Umbilical cord (tissue), 2 donors: ENCODE data around the gene LTBP2. TPM values are rescaled to one million over a fixed set of nuclear protein-coding genes. Genes with fewer than 3 reads are reported as not detected.

Source experiments
- DNase-seq: peaks from one replicate; pipeline ENCODE4 v3.0.0-alpha.2; 2015; ENCODE audit warnings: low spot score
- total RNA-seq: library from RNA; depleted of rRNA; stranded (reverse); fragments of >200 nt; gene quantifications from one replicate; pipeline ENCODE4 v1.2.3, GENCODE V29; 2014; ENCODE audit warnings: low replicate concordance; ENCODE audit not compliant: insufficient read depth

Gene LTBP2
- total RNA-seq, 1 donor from 2014 or later, result 103 TPM

DNA sequence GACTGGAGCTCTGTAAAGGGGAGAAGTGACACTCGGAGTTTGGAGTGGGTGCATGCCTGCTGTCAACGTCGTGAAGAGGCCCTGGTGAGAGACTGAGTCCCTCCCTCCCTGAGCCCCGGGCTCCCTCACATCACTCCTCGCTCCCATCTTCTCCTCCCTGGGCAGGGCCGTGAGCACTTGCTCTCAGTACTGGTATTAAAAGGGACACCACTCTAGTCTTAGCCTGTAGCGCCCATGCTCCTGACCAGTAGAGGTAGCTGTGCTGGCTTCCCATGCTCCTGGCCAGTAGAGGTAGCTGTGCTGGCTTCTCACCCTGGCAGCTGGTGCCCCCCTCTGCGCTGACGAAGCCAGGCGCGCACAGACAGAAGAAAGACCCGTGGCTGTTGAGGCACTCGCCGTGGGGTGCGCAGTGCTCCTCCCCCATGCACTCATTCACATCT, 103.7 kb downstream of the LTBP2 start:
- DNase-seq, result no peak

DNA sequence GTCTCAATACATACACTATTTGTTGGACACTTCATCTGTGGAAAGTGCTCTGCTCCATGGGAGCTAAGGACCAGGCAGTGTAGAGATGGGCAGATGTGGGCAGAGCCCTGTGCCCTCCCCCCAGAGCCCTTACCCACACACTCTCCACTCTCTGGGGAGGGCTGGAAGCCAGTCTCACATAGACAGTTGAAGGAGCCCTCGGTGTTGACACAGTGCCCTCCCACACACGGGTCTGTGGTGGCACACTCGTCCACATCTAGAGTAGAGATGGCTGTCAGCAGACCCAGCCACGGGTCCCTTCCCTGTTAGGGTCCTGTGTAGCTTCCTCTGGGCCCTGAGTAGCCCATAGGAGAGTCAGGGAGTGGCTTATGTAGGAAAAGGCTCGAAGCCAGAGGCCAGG, 104.2 kb downstream of the LTBP2 start:
- DNase-seq, result no peak

- DNase-seq, result no peak
Measured at GRCh38 chr14:74507085-74507484, 105.0 kb downstream of the LTBP2 start.

GRCh38 chr14:74506411-74506851, 105.6 kb downstream of the LTBP2 start:
- DNase-seq, result no peak

DNA sequence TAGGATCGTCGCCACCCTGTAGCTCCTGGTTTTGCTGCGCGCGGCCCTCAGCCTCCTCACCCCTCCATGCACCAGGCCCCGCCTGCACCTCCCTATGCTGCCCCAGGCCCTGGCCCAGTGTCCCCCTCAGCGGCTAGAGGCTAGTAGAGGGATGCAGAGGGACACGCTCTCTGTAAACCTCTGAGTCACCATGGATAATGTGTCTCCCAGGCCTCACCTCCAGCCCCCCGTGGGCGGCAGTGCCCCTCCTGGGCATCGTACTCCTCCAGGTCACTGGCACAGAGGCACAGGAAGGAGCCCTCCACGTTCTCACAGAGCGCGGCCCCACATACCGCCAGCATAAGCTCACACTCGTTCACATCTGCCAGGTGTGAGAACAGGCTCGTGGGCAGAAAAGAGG, 106.2 kb downstream of the LTBP2 start:
- no peak for DNase-seq

- DNase-seq, result no peak
Measured at GRCh38 chr14:74504874-74505720, 106.9 kb downstream of the LTBP2 start.

DNA sequence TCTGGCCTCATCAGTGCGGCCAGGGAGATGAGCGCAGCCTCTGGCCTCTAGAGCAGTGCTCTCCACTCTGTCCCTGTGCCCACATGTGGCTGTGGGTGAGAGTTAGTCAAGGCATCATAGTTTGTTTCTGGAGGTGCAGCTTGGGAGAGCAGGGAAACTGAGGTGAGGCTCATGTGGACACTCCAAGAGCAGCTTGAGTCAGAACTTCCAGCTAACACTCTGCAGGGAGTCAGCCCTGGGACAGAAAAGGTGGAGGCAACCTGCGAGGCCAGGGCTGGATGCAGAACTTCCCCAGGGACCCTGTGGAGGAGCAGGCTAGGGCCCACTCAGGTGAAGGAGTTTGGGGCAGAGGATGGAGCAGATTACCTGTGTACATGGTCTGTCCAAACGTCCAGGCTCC, 107.6 kb downstream of the LTBP2 start:
- DNase-seq, result no peak

DNA sequence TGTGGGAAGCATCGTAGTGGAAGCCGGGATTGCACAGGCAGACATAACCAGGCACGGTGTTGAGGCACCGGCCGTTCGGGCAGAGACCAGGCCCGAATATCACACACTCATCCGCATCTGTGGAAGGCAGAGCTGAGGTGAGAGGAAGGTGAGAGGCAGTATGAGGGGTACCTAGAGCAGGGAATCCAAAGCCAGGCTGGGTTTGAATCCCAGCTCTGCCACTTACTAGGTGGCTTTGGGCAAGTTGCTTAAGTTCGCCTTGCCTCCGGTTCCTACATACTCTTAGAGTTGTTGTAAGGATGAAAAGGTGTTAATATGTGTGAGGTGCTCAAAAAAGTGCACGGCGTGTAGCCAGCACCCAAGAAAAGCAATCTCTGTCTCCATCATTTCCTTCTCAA, 108.1 kb downstream of the LTBP2 start:
- DNase-seq, result no peak

- no peak for DNase-seq
Measured at GRCh38 chr14:74503291-74503937, 108.6 kb downstream of the LTBP2 start.

GRCh38 chr14:74502236-74503019, 109.6 kb downstream of the LTBP2 start:
- peak; percentile 35 for DNase-seq

- no peak for DNase-seq
Measured at GRCh38 chr14:74501691-74502090, 110.3 kb downstream of the LTBP2 start.

DNA sequence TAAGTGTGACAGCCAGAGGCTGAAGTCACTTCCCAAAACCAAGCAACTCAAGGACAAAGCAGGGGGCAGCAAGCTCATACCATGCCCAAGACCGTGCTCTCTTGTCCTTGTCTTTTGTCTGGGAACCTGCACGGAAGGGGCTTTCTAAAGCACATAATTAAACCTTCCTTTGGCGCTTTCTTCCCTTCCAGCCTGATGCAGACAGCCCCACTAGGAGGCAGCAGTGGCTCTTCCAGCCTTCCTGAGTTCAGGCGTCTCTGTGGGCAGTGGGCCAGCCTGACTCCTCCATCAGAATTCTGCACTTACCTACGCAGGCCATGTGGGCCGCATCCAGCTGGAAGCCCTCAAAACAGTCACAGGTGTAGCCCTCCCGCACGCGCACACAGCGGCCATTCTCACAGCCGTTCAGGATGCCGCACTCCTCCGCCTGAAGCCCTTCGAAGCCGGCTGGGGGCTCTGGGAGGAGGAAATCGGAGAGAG, 110.9 kb downstream of the LTBP2 start:
- peak; percentile 77 for DNase-seq

DNA sequence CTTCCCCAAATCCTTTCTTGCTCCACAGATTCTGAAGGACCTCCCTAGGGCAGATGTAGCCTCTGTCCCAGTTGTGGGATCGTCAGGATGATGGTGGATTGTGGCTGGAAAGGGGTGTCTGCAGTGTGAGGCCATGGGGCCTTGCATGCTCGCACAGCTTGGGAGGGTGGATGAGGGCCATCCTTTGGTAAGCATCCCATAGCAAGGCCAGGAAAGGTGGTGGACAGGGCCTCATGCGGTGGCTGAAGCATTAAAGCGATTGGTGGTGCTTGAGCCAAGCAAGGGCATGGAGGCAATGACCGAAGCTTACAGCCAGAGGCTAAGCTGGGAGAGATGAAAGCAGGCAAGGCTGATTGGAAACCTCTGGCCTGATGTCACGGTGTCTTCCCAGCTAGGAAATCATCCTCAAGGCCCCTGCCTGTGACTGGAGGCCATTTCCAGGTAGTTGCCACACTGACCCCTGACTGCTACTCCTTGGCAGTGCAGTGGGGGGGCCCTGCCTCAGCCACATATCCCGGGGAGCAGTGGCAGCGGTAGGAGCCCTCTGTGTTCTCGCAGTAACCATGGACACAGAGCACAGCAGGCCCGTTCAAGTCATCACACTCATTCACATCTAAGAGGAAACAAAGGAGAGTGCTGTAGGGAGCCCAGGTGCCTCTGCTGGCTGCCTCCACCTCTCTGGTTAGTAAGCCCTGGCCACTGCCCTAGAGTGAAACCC, 111.5 kb downstream of the LTBP2 start:
- no peak for DNase-seq

- DNase-seq, result no peak
Measured at GRCh38 chr14:74495356-74495755, 116.7 kb downstream of the LTBP2 start.

- peak; percentile 100 for DNase-seq
Measured at GRCh38 chr14:74493343-74494261, 118.4 kb downstream of the LTBP2 start, which contains the start of gene ISCA2. ISCA2 (plus strand) TSS chr14:74493765; CDS start chr14:74493775, 10 bp downstream.

GRCh38 chr14:74492776-74493342, 119.2 kb downstream of the LTBP2 start, which contains the start of gene NPC2:
NPC2 (minus strand) TSS chr14:74493305; CDS start chr14:74493274, 31 bp downstream.
- peak; percentile 50 for DNase-seq

- peak; percentile 70 for DNase-seq
Measured at GRCh38 chr14:74491956-74492775, 119.9 kb downstream of the LTBP2 start.

DNA sequence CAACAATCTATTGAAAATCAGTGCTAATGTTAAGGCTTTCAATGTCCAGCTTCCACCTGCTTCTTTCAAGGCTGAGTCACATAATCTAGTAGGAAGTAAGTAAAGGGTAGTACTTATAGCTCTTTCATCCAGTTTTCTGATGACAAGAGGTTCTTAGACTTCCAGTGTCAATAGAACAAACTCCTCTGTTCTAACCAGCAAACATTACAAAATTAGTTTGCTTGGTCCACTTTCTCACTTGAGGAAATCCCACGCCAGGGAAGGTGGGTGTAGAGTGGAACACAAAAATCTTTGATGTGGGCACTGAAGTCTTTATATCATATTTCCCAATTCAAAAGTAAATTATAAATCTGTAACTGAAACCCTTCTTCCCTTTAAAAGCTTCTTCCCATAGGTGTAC, 121.6 kb downstream of the LTBP2 start:
- no peak for DNase-seq
